HepG2 (cell line): Measurements from ENCODE around the gene COX14. TPM values are rescaled to one million over a fixed set of nuclear protein-coding genes. Genes with fewer than 3 reads are reported as not detected.
A peak's percentile ranks its signal among the peaks of the same experiment; 100 is the strongest.

Source experiments
- ARHGAP35 ChIP-seq: sonication (generic); formaldehyde crosslinking; IDR thresholded peaks from 2 replicates; pipeline ENCODE4 v1.9.0; 2022; ENCODE audit warnings: mild to moderate bottlenecking, inconsistent platforms, moderate library complexity, missing genetic modification reagents, borderline replicate concordance
- CBFB ChIP-seq: sonication (generic); formaldehyde crosslinking; IDR thresholded peaks from 2 replicates; pipeline ENCODE4 v1.4.0; 2020; ENCODE audit warnings: missing genetic modification reagents
- MEIS1 ChIP-seq: sonication (generic); formaldehyde crosslinking; IDR thresholded peaks from 2 replicates; pipeline ENCODE4 v1.9.0; 2021; ENCODE audit warnings: mild to moderate bottlenecking, missing genetic modification reagents, moderate library complexity, borderline replicate concordance
- PAF1 ChIP-seq: IDR thresholded peaks from 2 replicates; pipeline ENCODE4 v1.6.1; 2016; ENCODE audit warnings: missing genetic modification reagents, missing compliant biosample characterization
- PAX8 ChIP-seq: sonication (generic); formaldehyde crosslinking; IDR thresholded peaks from 2 replicates; pipeline ENCODE4 v1.8.0; 2022; ENCODE audit warnings: mild to moderate bottlenecking, missing genetic modification reagents, borderline replicate concordance
- SIN3B ChIP-seq: fragments of 150-350 bp; IDR thresholded peaks from 2 replicates; pipeline ENCODE4 v1.6.1; 2014; ENCODE audit warnings: low read length
- SMARCE1 ChIP-seq: fragments of 450-650 bp; IDR thresholded peaks from 2 replicates; pipeline ENCODE4 v1.6.1; 2017; ENCODE audit warnings: borderline replicate concordance
- ZNF17 ChIP-seq: sonication (generic); formaldehyde crosslinking; IDR thresholded peaks from 2 replicates; pipeline ENCODE4 v1.5.0; 2020; ENCODE audit warnings: mild to moderate bottlenecking, missing genetic modification reagents
- ZNF207 ChIP-seq: fragments of 450-650 bp; IDR thresholded peaks from 2 replicates; pipeline ENCODE4 v1.6.1; 2016; ENCODE audit warnings: antibody characterized with exemption, borderline replicate concordance
- ZNF234 ChIP-seq: sonication (generic); formaldehyde crosslinking; conservative IDR thresholded peaks from 2 replicates; pipeline ENCODE4 v1.5.1; 2020; ENCODE audit warnings: mild to moderate bottlenecking, missing genetic modification reagents
- polyA plus RNA-seq, 8 experiments: library from polyadenylated mRNA; depleted of rRNA in 3 of 8; stranded (reverse) in 7 of 8; unstranded in 1 of 8; fragments of >200 nt; fragmentation: Illumina TruSeq in 4 of 8; extraction: Trizol in 4 of 8; gene quantifications; 2 replicates each; pipeline versions ENCODE4 v1.2.1 to v1.2.3, GENCODE V29; 2011 to 2016; ENCODE audit warnings: low read depth in 4 of 8, missing spikeins in 1 of 8, mixed read lengths in 1 of 8; ENCODE audit not compliant: insufficient read depth in 1 of 8
- total RNA-seq, 5 experiments: library from RNA; depleted of rRNA; stranded (reverse); fragments of >200 nt; fragmentation: Illumina TruSeq; extraction: Trizol; gene quantifications; 2 replicates each; pipeline ENCODE4 v1.2.3, GENCODE V29; 2016; ENCODE audit warnings: low read depth in 1 of 5
- TF ChIP-seq, protein P1 (sequence below): sonication (generic); formaldehyde crosslinking; IDR thresholded peaks from 2 replicates; pipeline ENCODE4 v1.5.0; 2020; ENCODE audit warnings: mild to moderate bottlenecking, missing genetic modification reagents, borderline replicate concordance
- TF ChIP-seq, protein P2 (sequence below): sonication (generic); formaldehyde crosslinking; IDR thresholded peaks from 2 replicates; pipeline ENCODE4 v1.4.0; 2020; ENCODE audit warnings: mild to moderate bottlenecking, missing genetic modification reagents
- TF ChIP-seq, protein P3 (sequence below): sonication (generic); formaldehyde crosslinking; conservative IDR thresholded peaks from 2 replicates; pipeline ENCODE4 v1.8.0; 2022; ENCODE audit warnings: mild to moderate bottlenecking, moderate library complexity, missing genetic modification reagents
- TF ChIP-seq, protein P4 (sequence below): sonication (generic); formaldehyde crosslinking; IDR thresholded peaks from 2 replicates; pipeline ENCODE4 v1.4.0; 2020; ENCODE audit warnings: mild to moderate bottlenecking, low read depth, missing genetic modification reagents

Gene COX14
- total and polyA plus RNA-seq, 2 of the 13 experiments (the other 11 are each of a cell fraction or from before 2014, with no cell fraction given) = 53.0 to 71.6 TPM

DNA sequence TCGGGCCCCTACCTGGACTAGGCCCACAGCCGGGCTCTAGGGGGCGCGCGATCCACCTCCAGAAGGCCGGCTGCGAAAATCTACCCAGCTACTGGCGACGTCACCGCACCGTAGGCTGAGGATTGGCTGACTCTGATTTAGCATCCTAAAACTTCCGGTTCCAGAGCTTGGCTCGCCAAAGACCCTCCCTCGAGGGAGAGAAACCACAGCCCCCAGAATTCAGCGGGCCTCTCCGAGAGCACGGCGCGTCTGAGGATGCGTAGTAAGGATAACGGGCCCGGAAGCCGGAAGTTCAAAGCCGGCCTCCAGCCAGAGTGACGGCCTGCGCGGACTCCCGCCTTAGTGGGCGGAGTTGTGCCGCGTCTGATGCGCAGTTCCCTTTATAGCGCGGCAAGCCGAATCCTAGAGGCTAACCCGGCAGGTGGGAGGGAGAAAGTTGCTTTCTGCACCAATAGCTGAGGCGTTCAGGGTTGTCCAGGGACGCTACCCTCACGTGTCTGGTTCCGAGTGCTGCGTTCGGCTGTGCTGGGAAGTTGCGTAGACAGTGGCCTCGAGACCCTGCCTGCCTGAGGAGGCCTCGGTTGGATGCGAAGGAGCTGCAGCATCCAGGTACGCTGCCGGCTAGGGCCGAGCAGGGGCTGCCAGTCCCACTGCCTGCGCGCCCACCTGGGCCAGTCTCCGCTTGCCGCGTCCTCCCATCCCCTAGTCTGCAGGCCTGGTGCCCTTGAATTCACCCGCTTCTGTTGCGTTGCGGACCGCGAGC, at the start of gene COX14 (continued):
- TF ChIP-seq, protein P1, sequence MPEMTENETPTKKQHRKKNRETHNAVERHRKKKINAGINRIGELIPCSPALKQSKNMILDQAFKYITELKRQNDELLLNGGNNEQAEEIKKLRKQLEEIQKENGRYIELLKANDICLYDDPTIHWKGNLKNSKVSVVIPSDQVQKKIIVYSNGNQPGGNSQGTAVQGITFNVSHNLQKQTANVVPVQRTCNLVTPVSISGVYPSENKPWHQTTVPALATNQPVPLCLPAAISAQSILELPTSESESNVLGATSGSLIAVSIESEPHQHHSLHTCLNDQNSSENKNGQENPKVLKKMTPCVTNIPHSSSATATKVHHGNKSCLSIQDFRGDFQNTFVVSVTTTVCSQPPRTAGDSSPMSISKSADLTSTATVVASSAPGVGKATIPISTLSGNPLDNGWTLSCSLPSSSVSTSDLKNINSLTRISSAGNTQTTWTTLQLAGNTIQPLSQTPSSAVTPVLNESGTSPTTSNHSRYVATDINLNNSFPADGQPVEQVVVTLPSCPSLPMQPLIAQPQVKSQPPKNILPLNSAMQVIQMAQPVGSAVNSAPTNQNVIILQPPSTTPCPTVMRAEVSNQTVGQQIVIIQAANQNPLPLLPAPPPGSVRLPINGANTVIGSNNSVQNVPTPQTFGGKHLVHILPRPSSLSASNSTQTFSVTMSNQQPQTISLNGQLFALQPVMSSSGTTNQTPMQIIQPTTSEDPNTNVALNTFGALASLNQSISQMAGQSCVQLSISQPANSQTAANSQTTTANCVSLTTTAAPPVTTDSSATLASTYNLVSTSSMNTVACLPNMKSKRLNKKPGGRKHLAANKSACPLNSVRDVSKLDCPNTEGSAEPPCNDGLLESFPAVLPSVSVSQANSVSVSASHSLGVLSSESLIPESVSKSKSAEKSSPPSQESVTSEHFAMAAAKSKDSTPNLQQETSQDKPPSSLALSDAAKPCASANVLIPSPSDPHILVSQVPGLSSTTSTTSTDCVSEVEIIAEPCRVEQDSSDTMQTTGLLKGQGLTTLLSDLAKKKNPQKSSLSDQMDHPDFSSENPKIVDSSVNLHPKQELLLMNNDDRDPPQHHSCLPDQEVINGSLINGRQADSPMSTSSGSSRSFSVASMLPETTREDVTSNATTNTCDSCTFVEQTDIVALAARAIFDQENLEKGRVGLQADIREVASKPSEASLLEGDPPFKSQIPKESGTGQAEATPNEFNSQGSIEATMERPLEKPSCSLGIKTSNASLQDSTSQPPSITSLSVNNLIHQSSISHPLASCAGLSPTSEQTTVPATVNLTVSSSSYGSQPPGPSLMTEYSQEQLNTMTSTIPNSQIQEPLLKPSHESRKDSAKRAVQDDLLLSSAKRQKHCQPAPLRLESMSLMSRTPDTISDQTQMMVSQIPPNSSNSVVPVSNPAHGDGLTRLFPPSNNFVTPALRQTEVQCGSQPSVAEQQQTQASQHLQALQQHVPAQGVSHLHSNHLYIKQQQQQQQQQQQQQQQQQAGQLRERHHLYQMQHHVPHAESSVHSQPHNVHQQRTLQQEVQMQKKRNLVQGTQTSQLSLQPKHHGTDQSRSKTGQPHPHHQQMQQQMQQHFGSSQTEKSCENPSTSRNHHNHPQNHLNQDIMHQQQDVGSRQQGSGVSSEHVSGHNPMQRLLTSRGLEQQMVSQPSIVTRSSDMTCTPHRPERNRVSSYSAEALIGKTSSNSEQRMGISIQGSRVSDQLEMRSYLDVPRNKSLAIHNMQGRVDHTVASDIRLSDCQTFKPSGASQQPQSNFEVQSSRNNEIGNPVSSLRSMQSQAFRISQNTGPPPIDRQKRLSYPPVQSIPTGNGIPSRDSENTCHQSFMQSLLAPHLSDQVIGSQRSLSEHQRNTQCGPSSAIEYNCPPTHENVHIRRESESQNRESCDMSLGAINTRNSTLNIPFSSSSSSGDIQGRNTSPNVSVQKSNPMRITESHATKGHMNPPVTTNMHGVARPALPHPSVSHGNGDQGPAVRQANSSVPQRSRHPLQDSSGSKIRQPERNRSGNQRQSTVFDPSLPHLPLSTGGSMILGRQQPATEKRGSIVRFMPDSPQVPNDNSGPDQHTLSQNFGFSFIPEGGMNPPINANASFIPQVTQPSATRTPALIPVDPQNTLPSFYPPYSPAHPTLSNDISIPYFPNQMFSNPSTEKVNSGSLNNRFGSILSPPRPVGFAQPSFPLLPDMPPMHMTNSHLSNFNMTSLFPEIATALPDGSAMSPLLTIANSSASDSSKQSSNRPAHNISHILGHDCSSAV (CRISPR knock-in tag) = no peak
- TF ChIP-seq MEIS1 (CRISPR knock-in tag) = peak; percentile 89; the same call in 1 of the 2 replicates
- peak; percentile 70; the same call in 1 of the 2 replicates for TF ChIP-seq ARHGAP35 (CRISPR knock-in tag)
- TF ChIP-seq ZNF234 (CRISPR knock-in tag) = no peak
- TF ChIP-seq, protein P2, sequence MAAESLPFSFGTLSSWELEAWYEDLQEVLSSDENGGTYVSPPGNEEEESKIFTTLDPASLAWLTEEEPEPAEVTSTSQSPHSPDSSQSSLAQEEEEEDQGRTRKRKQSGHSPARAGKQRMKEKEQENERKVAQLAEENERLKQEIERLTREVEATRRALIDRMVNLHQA (CRISPR knock-in tag) = no peak
- TF ChIP-seq, protein P3, sequence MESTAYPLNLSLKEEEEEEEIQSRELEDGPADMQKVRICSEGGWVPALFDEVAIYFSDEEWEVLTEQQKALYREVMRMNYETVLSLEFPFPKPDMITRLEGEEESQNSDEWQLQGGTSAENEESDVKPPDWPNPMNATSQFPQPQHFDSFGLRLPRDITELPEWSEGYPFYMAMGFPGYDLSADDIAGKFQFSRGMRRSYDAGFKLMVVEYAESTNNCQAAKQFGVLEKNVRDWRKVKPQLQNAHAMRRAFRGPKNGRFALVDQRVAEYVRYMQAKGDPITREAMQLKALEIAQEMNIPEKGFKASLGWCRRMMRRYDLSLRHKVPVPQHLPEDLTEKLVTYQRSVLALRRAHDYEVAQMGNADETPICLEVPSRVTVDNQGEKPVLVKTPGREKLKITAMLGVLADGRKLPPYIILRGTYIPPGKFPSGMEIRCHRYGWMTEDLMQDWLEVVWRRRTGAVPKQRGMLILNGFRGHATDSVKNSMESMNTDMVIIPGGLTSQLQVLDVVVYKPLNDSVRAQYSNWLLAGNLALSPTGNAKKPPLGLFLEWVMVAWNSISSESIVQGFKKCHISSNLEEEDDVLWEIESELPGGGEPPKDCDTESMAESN (CRISPR knock-in tag) = peak; percentile 90
- TF ChIP-seq, protein P4, sequence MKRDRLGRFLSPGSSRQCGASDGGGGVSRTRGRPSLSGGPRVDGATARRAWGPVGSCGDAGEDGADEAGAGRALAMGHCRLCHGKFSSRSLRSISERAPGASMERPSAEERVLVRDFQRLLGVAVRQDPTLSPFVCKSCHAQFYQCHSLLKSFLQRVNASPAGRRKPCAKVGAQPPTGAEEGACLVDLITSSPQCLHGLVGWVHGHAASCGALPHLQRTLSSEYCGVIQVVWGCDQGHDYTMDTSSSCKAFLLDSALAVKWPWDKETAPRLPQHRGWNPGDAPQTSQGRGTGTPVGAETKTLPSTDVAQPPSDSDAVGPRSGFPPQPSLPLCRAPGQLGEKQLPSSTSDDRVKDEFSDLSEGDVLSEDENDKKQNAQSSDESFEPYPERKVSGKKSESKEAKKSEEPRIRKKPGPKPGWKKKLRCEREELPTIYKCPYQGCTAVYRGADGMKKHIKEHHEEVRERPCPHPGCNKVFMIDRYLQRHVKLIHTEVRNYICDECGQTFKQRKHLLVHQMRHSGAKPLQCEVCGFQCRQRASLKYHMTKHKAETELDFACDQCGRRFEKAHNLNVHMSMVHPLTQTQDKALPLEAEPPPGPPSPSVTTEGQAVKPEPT (CRISPR knock-in tag) = peak; percentile 83; the same call in 1 of the 2 replicates
- TF ChIP-seq ZNF207 = no peak
- no peak for TF ChIP-seq ZNF17 (CRISPR knock-in tag)
- TF ChIP-seq PAX8 (CRISPR knock-in tag) = no peak
- no peak for TF ChIP-seq SMARCE1
- no peak for TF ChIP-seq PAF1
- TF ChIP-seq CBFB (CRISPR knock-in tag) = no peak
- TF ChIP-seq SIN3B = no peak
